NCI-H187 treated with DMSO at 0.1 percent for 48 hours (cell line): ENCODE results near the gene LSR.
"Not testable (repeated sequence)": the region's sequence is repeated elsewhere in the genome, so short reads cannot be mapped to it uniquely, and the experiment has no call there.

ENCODE experiments used
- DNase-seq: peaks from one replicate; lab custom pipeline; 2025; lab: John Stamatoyannopoulos, UW

Gene LSR

DNA sequence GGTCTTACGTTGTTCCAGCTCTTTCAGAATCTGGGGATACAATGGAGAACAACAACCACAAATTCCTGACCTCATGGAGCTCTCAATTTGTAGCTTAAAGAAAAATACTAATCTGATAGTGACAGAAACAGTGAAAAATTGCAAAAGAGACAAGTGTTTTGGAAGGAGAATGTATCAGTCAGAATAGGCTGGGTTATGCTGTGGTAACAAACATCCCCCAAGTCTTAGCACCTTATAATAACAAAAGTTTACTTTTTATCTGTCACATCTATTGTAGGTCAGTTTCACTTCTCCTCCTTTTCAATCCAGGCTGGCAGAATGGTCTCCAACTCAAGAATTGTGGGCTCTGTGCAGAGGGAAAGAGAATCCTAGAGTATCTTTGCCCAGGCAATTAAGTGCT lies 29.8 kb upstream of the LSR start:
- DNase-seq = no peak

DNA sequence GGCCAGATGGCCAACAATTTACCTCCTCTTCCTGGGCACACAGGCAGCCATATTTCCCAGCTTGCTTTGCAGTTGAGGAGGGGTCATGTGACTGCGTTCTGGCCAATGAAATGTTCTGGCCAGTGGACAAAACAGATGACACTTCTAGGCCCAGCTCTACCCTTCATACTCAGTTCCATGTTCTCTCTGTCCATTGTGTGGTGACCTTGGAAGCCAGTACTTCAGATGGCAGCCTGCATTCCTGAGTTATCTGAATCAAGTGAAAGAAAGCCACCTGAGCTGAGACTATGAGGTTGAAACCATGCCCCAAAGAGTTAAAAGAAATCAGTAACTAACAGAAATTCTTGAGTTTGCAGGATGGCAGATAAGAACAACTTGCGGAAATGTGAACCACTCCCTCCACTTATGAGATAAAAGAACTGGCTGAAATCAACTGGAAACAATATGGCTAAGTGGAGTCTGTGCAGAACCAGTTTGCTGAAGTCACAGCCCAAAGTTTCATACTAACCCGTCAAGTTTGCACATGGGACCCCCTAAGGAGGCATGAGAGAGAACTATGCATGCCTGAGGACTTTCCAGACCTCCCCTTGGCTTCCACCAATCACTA lies 28.4 kb upstream of the LSR start:
- no peak for DNase-seq

DNA sequence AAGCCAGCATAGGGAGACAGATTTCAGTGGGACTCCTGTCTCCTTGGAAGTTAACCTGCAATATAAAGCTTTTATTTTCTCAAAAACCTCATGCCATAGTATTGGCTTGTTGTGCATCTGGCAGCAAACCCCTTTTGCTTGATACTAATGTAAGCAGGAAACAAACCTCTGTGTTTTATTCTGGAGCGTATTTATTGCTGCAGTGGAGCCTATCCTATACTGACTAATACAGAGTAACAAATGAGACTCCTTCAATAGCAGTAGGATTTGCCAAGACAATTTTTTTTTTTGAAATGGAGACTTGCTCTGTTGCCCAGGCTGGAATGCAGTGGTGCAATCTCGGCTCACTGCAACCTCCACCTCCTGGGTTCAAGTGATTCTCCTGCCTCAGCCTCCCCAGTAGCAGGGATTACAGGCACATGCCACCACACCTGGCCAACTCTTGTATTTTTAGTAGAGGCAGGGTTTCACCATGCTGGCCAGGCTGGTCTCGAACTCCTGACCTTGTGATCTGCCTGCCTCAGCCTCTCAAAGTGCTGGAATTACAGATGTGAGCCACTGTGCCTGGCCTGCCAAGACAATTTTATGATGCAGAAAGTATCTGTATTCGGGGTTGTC lies 27.7 kb upstream of the LSR start:
- DNase-seq = not testable (repeated sequence)

DNA sequence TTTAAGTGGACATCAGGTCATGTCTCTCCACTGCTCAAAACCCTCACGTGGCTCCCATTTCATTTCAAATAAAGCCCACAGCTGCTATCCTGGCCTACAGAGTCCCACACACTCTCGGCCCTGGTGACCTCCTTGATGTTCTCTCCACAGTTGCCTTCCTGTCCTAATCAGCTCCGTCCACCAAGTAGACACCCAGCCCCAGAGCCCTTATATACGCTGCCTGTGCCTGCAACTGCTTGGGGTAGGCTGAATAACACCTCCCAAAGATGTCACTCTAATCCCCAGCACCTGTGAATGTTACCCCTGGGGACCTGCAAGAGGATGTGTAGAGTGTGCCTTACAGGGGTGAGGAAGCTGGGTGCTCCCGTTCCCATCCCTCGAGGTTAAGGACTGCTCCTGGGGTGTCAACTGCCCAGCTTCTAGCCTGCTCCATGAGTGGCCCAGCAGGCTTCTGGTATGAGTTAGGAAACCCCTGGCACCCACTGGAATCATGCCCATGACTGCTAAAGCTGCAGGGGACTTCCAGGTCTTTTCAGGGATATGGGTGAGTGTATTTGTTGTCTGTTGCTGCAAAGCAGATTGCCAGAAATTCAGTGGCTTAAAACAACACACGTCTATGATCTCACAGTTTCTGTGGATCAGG lies 26.3 kb upstream of the LSR start:
- DNase-seq = no peak

DNA sequence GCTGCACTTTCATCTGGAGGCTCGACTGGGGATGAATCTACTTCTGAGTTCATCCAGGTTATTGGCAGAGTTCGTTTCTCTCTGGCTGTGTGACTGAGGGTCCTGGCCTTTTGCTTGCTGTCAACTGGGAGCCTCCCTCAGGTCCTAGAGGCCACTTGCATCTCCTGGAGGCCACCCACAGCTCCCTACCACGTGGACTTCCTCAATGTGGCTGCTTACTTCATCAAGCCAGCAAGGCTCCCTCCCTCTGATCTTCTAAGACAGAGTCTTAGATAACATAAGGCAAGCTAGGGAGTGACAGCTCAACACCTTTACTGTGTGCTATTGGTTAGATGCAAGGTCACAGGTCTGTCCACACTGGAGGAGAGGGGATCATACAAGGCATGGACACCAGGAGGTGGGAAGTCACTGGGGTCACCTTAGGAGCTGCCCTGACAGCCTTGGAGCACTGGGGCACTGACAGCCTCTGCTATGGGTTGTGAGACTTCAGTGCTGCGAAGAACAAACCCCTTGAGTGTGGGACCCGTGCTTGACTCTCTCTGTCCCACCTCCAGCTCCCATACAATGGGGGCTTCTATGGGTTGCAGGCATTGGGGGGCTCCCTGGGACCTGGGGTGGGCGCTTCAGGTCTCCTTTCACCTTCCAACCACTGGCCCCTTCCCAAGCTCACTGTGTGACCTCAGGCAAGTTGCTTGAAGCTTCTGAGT lies 25.6 kb upstream of the LSR start:
- DNase-seq = no peak

DNA sequence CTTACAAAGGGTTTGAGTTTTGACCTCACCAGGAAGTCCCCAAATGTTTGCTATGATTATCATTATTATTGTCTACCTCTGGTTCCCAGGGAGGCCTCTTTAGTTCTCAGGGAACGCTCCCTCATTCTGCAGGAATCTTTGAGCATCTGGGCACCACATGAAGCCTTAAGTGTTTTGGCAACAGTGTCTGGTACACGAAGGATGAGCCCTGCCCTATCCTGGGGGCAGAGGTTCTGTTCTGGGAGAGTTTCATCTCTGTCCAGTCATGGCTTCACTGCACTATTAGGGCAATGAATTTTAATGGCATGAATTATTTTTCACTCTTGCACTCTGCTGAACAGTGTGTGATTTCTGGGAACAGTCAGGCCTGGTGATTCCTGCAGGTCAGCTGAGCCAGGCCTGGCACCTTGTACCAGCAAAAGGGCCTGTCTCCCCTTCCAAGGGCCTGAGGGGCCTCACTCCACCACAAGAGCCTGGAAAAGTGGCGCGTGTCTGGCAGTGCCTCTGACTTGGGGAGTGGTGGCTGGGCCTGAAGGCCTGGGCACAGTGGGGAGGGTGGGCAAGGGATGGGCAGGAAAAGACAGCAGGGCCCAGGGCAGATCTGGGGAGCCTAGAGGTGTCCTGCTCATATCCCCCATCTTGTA lies 24.8 kb upstream of the LSR start:
- DNase-seq = no peak

DNA sequence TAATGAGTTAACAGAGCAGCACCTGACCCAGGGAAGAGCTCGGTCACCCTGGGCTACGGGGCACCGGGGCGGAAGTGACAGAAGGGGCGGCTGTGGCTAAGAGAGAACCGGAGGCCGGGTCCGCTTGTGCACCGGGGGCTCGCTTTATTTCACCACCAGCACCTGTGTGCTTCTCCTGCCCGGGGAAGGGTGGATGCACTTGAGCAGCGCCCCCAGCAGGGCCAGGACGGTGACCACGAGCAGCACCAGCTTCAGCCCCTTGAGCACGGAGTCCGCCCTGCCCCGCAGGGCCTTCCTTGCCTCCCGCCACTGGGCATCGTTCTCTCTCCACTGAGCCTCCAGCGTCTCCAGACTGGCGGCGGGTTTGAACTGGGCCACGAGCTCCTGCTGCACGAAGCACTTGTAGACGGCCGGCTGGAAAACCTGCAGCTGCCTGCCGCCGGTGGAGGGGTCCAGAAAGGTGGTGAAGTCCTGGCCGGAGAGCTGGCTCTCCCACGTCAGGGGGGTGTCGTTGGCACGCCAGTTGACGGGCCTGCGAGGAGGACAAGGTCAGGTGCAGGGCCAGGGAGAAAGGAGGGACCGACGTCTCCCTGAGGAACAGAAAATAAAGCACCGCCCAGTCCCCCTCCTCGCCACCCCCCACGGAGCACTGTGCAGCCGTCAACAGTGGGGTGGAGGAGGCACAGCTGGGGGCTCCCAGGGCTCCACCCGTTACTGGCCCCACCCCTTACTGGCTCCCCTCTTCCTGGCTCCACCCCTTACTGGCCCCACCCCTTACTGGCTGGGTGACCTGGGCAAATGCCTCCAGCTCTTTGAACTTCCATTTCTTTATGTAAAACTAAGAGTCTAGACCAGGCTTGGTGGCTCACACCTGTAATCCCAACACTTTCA lies 23.9 kb upstream of the LSR start:
- DNase-seq = no peak

DNA sequence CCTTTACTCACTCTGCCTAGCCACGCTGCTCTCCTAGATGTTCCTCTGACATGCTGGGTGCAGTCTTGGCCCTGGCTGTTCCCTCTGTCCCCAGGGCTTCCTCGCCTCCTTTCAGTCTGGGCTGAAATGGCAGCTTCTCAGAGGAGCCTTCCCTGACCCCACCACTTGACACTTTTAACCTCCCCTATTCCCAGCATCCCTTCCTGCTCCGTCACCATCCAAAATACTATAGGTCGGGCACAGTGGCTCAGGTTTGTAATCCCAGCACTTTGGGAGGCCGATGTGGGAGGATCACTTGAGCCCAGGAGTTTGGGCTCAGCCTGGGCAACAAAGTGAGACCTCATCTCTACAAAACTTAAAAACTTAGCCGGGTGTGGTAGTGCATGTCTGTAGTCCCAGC lies 22.9 kb upstream of the LSR start:
- no peak for DNase-seq

DNA sequence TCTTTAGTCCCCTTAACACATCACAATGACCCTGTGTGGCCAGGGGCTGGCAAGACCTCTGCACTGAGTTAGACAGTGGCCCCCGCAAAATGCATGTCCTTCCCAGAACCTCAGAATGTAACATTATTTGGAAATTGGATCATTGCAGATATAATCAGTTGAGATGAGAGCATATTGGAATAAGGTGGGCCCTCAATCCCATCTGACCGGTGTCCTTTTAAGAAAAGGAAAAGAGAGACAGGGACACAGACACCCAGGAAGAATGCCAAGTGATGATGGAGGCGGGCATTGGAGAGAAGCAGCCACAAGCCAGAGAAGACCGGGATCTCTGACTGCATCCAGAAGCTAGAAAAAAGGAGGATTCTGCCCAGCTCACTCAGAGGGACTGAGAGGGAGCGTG lies 22.1 kb upstream of the LSR start:
- no peak for DNase-seq

DNA sequence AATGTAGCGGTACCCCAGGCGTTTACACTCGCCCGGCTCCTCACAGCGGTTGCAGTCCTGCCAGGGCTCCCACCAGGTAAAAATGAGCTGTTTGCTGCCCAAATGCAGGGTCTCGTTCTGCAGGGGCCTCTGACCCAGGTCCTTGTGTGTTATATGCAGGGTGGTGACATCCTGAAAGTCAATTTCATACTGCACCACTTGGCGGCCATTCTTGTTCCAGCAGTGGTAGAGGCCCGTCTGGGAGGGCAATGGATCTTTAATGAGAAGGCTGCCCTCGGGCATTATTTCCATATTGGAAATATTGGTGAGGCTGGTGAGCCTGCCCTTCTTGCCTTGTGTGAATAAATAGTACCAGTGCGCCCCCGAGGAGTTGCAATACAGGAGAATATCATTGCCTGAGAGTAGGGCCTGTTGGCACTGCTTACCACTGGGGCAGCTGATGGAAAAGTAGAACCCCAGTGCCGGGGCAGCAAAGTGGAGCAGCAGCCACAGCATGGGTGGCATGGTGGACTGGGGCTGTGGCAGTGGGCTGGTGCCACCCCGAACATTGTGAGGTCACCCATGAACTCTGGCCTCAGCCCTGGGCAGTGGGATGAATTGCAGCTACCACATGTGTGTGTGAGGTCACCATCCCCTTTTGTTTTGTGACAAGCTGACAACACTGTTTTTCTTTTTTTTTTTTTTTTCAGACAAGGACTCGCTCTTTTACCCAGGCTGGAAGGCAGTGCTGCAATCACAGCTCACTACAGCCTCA lies 20.4 kb upstream of the LSR start, which contains the start of gene FAM187B:
Gene FAM187B, minus strand, starts transcription at position 563 of the 754 bp plus-strand sequence. Its CDS starts 59 bp downstream, at position 504.
- DNase-seq = no peak

DNA sequence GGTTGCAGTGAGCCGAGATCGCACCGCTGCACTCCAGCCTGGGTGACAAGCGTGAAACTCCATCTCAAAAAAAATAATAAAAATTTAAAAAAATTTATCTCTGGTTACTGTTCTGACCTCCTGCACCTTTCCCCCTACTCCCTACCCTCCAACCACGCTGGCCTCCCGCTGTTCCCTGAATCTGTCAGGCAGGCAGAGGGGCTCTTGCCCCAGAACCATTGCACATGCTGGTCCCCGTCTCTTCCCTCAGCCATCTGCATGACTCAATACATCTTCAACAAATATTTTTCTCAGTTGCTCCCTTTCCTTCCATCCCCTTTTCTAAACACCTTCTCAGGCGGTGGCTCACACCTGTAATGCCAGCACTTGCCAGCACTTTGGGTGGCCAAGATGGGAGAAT lies 19.2 kb upstream of the LSR start:
- DNase-seq = no peak

DNA sequence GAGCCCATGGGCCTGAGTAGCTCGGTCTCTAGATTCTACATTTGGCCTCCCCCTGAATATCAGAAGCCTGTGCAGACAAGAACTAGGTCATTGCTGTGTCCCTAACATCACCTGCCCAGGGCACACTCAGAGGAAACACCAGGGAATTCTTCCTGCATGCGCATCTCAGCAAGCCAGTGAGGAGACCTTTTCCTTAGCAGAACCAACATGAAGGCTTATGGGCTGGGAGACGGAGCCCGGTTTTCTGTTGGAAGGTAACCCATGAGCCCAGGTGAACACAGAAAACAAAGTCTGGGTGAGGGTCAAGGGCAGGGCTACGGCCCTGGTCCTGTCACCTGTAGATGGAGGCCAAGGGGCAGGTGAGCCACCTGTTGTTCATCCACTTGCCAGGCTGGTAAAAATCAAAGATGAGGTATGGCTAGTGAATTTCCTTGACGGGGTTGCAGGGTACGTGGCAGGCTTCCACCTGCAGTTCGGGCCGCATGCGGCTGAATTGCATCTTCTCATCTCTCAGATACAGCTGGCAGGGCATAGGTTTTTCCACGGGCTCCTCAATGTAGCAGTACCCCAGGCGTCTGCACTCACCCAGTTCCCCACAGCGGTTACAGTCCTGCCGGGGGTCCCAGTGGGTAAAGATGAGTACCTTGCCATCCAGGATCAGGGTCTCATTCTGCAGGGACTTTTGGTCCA lies 16.7 kb upstream of the LSR start:
- no peak for DNase-seq

DNA sequence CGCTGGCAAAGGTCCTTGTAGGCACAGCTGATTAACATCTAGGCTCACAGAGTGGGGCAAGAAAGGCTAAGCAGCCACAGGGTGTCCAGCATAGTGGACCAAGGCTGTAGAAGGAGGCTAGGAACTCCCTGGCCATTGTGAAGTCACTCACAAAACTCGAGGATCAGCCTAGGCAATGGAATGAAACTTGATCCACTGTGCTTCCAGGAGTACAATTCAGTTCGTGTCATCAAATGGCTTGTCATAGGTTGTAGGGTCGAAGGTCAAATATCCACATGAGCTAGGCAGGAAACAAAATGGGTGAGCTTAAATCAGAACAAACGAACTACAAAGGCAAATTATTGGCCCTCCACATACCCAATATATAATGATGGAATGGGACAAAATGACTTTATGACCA lies 15.9 kb upstream of the LSR start:
- no peak for DNase-seq

DNA sequence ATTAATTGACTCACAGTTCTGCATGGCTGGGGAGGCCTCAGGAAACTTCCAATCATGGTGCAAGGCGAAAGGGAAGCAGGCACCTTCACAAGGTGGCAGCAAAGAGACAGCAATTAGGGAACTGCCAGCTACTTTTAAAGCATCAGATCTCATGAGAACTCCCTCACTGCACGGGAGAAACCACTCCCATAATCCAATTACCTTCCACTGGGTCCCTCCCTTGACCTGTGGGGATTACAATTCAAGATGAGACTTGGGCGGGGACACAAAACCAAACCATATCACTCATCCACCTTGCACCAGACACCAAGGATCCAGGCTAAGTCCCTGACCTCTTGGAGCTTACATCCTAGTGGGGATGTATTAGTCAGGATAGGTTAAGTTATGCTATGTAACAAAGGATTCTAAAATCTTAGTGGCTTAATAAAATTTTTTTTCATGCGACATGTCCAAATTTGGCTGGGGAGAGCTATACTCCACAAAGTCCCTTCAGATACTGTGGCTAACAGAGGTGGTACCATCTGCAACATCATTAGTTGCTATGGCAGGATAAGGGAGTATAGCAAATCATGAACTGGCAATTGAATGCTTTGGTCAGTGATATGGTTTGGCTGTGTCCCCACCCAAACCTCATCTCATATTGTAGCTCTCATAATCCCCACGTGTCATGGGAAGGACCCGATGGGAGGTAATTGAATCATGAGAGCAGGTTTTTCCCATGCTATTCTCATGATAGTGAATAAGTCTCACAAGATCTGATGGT lies 12.0 kb upstream of the LSR start:
- DNase-seq = no peak

DNA sequence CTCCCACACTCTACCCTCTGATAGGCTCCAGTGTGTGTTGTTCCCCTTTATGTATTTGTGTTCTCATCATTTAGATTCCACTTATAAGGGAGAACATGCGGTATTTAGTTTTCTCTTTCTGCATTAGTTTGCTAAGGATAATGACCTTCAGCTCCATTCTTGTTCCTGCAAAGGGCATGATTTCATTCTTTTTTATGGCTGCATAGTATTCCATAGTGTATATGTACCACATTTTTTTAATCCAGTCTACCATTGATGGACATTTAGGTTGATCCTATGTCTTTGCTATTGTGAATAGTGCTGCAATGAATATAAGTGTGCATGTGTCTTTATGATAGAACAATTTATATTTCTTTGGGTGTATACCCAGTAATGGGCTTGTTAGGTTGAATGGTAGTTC lies 9.2 kb upstream of the LSR start:
- not testable (repeated sequence) for DNase-seq

DNA sequence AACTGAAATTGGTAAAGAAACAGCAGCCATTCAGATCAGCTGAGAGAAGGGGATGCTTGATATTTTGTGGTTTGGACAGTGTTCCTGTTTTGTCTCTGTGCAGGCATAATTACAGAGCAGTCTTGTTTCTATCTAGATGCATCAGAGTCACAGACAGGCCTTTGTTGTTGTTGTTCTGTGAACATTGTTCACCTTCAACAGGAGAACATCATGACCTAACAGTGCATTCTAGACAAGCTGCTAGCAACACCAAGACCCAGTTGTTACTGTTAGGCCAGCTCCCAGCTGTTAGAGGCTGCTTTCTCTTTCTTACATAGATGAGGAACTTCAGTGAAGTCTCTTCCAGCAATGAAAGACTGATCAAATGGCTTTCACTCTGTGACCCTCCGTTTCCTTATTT lies 8.5 kb upstream of the LSR start:
- DNase-seq = no peak

DNA sequence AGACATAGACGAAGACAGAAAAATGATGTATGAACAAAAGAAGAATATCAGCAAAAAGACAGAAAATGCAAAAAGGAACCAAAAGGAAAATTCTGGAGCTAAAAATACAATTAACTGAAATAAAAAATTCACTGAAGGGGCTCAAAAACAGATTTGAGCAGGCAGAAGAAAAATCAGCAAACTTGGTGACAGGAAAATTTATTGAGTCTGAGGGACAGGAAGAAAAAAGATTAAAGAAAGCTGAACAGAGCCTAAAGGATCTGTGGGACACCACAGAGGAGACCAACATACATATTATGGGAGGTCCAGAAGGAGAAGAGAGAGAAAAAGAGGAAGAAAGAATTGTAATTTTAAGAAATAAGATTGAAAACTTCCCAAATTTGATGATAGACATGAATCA lies 7.4 kb upstream of the LSR start:
- no peak for DNase-seq

DNA sequence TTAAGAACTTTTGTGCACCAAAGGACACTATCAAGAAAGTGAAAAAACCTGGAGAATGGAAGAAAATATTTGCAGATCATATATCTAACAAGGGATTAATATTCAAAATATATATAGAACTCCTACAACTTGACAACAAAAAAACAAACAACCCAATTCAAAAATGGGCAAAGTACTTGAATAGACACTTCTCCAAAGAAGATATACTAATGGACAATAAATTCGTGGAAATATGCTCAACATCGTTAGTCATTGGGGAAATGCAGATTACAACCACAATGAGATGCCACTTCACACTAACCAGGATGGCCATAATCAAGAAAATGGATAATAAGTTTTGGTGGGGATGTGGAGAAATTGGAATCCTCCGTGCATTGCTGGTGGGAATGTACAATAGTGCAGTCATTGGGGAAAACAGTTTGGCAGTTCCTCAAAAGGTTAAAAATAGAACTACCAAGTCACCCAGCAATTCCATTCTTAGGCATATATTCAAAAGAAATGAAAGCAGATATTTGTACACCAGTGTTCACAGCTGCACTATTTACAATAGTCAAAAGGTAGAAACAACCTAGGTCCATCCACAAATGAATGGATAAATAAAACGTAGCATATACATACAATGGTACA lies 2.2 kb upstream of the LSR start:
- DNase-seq = no peak
